GM18873 (cell line): ENCODE results near the gene SNX3.

Experiments
- ATAC-seq: cut with Tn5 transposase; IDR thresholded peaks from one replicate; pipeline ENCODE4 v1.9.1; 2021; ENCODE audit warnings: mild to moderate bottlenecking, moderate library complexity, moderate number of reproducible peaks; ENCODE audit not compliant: unreplicated experiment, low FRiP score

Gene SNX3

DNA sequence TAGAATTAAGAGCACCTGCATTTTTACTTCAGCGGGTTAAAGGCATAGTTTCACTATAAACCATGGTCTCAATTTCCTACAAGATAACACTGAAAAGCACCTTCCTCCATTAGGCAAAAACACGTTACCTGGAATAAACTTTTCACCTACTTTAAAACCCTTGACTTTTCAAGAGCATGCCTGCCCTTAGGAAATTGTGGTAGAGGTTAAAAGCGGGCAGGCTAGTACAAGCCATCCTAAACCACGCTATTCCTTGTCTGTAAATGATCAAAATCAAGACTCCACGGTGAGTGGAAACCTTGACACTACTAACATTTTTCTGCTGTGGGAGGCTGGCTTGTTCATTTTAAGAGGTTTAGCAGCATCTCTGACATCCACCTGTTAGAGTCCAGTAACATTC, 51.1 kb downstream of the SNX3 start:
- no peak for ATAC-seq

DNA sequence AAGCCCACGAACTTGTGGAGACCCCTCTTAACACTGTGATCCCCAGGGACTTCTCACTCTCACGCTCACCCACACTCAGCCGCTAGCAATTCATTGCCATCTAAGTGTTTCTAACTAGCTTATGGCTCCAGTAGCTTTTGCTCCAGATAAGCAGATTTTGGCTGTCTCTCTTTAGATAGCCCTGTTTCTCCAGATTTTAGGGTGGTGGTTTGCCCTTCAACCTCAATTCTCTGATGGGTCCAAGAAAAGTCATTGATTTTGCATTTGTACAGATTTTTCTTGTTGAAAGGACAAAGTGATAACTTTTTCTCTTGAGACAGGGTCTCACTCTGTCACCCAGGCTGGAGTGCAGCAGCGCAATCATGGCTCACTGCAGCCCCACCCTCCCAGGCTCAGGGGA, 53.8 kb downstream of the SNX3 start:
- ATAC-seq, result no peak

DNA sequence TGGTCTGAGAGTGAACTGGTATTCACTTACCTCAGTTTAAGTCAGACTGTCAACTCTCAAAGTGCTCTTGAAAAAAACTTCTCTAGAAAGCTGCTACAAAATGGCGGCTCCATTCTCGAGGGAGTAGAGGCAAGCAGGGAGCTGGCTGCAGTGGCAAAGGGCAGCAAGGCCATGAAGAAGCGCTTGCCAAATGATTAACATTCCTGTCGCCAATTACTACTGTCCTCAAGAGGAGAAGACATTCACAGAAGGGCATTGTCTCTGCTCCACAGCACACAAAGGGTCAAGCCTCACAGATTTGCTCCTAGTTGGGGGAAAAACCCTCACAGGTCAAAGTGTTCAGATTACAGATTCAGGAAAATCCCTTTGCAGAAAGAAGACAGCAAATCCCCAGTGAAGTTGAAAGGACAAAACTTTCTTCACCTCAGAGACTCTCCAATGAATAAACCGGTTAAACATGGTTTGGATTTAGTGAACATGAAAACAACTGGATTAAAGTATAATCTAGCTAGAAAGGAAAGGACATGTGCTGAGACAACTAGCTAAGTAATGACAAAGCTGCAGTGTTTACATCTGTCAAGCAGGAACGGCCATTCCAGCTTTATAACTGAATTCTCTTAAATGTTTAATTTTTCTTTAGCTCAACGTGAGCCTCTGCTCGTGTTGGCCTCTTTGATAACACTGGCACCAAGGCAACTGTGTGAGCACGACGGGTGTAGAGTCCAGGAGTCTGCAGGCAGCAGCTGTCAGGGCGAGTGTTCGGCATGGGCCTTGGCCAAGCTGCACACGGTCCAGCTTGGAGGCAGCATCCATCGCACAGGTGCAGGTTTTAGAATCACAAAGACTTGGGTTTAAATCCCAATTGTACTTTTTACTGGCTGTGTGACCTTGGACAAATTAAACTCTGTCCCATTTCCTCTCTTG, 57.4 kb downstream of the SNX3 start:
- ATAC-seq, result no peak

DNA sequence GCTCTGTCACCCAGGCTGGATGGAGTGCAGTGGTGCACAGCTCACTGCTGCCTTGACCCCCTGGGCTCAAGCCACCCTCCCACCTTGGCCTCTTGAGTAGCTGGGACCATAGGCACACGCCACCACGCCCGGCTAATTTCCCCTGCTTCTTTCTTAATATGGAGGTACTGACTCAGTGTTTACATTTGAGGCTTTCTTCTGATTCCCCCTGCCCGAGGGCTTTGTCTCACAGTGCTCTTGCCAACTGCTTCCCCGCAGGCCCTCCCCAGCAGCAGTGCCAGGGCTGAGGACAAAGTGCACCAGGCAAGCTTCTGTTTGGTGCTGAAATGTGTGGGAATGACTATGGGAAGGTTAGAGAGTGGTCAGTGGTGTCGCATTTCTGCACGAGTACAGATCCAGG, 60.2 kb downstream of the SNX3 start:
- ATAC-seq, result no peak

DNA sequence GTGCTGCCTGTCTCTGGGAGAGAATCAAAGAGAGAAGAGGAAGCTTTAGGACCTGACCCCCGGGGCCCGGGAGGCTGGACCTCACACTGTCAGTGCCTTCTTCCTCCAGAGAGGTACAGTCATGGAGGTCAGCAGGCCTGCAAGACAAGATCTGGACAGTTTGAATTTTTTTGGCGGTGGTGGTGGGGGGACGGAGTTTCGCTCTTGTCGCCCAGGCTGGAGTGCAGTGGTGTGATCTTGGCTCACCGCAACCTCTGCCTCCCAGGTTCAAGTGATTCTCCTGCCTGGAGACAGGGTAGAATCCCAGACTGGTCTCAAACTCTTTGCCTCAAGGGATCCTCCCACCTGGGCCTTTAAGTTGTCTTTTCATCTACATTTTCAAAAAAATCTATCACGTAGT, 60.7 kb downstream of the SNX3 start:
- ATAC-seq, result no peak

DNA sequence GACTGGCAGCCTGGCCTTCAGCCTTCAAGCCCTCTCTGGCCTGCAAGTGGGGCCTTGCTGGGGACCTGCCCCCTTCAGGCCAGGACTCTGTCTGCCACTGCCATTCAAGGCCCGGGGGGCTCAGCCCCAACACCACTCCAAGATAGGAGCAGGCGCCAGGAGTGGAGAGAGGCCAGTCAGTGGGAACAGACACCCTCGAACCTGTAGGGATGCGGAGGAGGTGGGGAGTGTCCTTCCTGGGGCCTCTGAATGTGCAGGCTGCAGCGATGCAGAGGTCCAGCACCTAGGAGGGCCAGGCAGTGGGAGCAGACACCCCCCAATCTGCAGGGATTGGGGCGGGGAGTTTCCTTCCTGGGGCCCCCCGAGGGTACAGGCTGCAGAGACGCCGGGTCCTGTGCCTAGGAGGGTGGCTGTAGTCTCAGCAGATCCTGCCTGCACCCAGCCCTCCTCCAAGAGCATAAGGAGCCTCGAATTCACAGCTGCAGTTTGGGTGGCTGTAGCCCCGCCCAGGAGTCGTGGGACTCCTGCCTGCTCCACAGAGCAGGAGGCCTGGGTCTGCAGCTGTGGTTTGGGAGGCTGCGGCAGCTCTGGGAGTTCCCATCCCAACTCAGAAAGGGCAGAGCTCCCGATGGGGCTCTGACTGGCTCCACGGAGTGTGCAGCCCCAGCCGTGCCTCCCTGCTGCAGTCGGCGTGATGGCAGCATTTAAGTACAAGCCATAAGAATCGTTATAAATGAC, 61.9 kb downstream of the SNX3 start:
- no peak for ATAC-seq

DNA sequence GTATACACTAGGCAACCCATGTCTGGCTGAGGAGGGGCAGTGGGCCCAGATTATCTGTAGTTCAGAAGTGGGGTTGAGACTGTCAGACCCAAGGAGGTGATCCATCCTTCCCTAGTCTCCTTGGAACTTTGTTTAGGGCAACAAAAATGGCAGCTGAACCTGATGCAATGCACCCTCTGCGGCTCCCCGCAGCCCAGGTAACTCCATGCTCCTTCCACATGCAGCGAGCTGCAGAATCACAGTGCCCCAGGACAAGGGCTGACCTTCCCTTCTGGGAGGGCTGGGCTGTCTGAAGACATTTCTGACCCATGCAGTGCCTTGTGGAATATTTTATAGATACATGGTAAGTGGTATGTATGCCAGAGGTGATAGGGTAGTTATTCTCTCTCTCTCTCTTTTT, 65.6 kb downstream of the SNX3 start:
- no peak for ATAC-seq

DNA sequence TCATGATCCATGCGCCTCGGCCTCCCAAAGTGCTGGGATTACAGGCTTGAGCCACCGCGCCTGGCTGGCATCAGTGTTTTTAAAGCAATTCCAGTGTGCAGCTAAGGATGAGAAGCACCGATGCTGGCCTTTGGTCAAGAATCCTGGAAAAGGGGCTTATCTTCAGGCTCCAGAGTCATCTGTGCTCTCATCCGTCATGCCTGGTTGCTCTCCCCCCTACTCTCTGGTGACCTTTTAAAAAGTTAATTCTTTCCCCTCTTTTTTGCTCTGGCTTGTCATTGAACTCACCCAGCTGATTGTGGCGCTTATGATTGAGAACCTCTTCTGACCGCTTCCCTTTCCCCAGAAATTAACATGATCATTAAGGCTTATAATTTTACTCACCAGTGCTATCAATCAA, 66.3 kb downstream of the SNX3 start:
- no peak for ATAC-seq

DNA sequence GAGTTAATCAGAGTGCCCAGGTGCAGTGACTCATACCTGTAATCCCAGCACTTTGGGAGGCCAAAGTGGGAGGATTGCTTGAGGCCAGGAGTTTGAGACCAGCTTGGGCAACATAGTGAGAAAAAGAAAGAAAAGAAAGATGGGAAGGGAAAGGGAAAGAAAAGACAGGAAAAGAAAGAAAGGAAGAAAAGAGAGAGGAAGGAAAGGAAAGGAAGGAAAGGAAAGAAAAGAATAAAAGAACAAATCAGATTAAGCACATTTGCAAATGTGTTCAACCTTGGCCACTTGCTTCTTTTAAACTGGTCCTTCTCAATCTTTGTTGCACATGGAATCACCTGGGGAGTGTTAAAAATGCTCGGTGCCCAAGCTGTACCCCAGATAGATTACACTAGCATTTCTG, 67.0 kb downstream of the SNX3 start:
- ATAC-seq, result no peak

DNA sequence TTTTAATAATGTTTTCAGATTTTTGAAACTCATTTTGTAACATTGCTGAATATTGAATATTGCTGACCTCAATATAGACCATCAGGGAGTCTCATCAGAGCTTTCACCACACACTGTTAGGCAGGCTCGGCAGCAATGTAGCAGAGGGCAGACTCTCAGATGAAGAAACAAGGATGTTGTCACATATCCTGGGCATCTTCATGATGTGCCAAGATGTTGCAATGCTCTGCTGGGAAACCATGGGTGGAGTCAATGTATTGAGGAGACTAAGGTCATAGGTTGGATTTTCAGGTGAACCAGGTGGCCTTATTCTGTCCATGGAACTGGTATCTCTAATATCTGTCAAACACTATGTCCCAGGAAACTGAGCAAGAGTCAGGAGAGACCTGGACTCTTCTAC, 67.7 kb downstream of the SNX3 start:
- no peak for ATAC-seq

DNA sequence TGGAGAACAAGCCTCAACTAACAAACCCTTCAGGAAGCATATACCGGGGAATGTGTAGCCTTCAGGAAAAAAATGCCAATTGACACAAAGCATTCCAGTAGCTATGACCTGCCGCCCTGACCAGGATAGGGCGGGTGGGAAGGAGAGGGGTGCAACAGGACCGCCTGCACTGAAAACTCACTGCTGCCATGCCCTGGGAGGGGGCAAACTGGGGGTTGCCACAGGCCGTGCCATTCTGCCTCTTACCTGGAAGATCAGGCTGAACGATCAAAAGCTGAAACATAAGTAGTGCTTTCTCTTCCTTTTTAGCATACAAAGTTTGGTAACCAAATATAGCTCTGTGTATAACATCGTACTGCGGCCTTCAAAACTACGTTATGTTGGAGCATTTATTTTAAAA, 73.3 kb downstream of the SNX3 start:
- no peak for ATAC-seq

DNA sequence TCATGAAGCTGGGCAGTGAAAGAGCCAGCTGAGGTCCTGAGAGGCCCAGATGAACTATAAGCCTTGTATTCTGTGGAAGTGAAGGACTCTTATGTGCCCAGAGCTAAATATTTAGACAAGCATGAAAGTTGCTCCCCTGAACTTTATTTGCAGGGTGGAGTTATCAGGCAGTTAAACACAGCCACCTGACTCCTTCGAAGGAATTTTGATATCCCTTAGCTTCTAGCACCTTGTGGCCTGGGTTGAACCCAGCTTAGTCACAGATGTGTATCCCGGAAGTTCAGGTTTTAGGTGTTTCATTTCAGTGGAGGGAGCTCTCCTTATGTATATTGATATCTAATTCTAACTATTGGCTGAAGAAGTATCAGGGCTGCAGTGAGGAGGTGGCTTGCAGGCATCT, 74.6 kb downstream of the SNX3 start:
- ATAC-seq, result no peak

DNA sequence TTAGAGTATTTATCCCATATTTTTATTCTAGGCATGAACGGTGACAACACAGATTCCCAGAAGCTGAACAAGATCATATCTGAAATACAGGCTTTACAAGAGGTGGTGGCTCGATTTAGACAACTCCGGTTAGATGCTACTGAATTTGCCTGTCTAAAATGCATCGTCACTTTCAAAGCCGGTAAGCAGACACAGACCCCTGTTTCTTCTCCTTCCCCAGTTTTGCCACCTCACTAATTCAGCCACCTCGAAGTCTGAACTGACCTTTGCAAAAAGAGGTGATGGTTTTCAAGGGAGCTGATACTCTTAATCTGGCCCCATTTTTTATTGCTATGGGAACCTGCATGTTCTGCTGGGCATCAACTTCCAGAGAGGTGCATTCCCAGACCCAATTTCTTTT, 80.1 kb downstream of the SNX3 start:
- ATAC-seq, result no peak

DNA sequence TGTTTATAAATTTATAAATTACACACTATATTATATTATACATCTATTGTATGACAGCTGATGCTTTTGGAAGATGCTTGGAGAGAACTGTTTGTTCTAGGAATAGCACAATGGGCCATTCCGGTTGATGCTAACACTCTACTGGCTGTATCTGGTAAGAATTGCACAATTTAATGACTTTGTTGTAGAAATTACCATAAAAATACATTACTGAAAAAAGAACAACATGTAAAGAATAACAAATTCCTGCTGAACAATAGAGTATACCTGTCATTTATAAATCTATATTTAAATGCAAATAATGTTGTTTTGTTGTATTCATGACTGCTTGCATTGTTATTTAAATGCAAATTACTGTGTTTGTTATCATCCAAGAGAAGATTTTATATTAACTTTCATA, 80.6 kb downstream of the SNX3 start:
- ATAC-seq, result no peak

DNA sequence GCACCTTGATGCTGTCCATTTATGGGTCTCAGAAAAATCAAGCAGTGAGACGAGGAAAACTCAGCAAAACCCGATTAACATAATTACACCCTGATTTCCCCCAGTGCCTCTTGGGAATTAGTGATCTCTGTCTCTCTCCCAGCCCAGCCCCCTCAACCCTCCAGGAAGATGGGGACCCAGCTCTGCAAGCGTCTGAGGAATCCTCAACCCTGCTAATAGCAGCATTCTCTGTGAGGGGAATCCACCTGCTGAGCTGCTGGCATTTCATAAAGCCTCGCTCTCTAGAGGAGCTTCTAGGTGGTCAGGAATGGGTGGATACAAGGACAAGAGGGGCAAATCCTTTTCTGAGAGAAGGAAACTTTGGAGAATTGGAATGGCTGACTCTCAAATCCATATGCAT, 81.1 kb downstream of the SNX3 start:
- no peak for ATAC-seq

DNA sequence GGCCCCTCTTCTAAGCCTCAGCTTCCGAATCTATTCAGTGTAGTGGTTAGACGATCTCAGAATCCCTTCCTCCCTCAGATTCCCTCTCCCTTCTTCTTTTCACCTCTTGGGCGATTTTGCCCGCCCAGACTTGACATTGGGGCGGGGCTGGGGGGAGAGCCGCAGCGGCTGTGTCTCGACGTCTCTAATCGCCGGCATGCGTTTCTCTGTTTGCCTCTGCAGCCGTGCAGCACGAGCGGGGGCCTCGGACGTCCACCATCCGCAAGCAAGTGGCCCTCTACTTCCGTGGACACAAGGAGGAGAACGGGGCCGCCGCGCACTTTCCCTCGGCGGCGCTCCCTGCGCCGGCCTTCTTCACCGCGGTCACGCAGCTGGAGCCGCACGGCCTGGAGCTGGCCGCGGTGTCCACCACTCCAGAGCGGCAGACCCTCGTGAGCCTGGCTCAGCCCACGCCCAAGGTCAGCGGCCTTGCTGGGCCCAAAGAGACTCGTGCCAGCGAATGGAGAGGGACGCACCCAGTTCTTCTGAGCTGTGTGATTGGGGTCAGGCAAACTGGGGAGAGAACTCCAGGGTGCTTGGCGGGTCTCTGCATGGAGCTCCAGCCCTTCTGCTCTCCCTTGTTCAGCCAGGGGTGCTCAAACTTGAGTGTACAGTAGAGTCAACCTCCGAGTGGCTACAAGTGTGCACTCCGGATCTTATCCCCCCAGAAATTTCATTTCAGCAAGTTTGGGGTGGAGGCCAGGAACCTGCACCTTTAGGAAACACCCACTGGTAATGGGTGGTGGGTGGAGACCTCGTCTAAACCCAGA, 84.4 kb downstream of the SNX3 start:
- ATAC-seq, result no peak

DNA sequence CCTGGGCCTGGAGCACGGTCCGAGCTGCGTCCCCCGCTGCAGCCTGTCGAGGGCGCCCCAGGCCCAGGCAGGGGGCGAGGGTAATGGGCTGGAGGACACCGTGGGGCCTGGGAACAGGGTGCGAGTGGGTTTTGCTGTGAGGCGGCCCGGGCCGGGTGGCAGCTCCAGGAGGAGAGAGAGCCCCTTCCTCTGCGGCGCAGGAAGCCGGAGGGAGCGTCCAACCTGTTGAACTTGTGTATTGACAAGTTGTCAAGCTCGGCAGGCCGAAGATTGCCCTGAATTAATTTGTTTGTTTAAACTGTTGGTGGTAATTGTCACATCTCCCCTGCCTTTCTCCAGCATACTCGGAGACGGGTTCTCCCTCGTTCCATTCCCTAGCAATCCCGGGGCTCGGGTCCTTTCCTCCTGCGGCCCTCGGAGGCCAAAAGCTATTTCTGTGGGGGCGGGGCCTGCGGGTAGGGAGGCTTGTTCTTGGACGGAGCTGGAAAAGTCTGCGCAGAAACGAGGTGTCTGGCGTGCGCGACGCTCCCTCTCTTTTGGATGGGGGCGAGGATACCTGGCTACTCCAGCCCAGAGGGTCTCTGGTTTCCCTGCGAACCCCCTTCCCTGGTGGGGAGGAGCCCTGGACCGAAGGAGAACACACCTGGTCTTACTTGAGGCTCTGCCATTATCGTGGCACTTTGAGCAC, 85.1 kb downstream of the SNX3 start:
- no peak for ATAC-seq

DNA sequence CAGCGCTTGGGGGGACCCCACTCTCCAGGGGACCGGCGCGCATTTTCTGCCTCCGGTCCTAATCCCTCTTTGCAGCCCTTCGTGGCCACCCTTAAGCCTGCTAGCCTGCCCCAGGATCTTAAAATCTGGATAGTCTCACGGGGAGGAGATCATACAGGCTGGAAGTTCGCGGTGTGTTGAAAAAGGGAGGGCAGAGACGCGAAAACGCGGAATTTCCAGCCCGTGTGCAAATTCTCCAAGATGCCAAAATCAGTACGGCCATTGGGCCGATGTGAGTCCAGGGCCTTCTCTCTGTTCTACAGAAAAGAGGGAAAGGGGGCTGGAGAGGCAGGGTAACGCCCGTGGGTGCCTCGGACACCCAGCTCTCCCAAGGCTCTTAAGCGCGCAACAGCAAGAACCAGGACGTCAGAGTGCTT, 85.7 kb downstream of the SNX3 start:
- ATAC-seq, result no peak

DNA sequence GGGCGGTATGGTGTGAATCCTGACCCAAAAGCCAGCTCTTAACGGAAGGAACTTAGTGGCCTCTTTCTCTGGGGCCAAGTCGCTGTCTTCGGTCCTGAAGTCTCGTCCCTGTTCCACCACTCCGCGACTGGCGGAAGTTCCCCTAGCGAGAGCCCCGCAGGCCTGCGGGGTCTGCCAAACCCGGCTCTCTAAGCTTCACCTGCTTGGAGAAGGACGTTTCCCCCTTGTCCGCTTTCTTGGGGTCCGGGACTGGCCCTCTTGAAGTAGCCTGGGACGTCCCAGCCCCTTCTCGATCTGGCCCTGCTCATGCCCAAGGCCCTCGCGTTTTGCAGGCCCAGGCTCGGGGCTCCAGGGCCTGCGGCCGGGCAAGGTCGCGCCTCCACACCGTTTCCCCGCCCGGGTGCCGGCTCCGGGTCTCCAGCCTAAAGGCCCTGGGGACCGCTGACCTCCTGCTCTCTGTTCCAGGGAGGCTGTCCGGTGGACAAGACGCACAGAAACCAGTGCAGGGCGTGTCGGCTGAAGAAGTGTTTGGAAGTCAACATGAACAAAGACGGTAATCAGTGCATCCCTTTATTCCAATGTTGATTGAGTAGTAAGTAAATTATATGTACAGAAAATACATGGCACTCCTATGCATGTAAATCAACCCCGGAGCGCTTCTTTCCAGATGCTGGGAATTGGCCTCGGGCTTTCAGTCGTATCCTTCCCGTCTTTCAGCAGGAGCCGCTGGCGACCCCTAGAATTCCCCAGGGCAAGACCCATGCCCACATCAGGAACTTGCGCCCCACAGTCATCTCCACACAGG, 86.3 kb downstream of the SNX3 start:
- ATAC-seq, result no peak
